GM18951 (cell line): ENCODE measurements around the gene NEDD4L.

ENCODE experiments used
- POLR2A ChIP-seq: IDR thresholded peaks from 4 replicates; pipeline ENCODE4 v1.6.1; 2011; ENCODE audit warnings: mild to moderate bottlenecking; ENCODE audit not compliant: insufficient read length, insufficient read depth; ENCODE audit errors: extremely low read depth
- in situ Hi-C: fragments of 300-500 bp; cut with MboI; formaldehyde crosslinking; loops from one replicate; pipeline ENCODE4 v1.12.0; 2022; ENCODE audit warnings: low sequenced_read_pairs, mixed read lengths, inconsistent platforms; ENCODE audit not compliant: unreplicated experiment

NEDD4L gene

DNA sequence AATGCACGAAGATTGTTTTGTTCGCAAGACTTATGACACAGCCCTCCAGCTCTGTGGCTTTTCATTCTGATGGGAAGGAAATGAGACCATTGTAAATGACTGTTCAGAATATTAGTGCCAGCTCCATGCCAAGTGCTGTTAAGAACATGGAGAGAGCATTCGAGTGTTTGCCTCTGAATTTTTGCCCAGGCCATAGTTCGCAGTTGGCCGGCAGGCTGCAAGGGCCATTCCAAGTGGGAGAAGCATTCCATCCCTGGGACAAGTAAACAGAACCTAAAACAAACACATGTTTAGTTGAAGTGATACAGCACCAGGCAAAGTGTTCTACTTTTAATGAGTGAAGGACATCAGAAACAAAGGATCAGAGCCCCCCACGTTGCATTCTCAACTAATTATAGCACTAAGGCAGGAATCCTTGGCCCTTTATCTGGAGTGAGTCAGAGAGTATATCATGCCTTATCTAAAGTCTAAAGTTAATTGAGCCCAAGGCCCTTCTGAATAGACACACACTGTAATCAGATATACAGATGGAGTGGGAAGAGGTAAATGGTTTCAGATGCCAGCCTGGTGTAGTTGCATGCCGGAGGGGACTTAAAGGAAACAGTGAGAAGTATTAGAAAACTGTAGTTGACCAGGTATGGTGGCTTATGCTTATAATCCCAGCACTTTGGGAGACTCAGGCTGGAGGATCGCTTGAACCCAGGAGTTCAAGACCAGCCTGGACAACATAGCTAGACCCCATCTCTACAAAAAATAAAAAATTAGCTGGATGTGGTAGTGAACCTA, 53.3 kb downstream of the NEDD4L start:
- in situ Hi-C loops: no loop called here

DNA sequence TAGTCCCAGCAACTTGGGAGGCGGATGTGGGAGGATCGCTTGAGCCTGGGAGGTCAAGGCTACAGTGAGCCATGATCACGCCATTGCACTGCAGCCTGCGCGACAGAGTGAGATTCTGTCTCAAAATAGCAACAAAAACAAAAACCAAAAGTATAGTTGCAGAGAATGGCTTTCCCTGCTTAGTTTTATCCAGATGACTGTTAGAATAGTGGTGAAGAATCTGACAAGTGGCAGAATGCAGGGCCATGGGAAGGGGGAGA, 53.8 kb downstream of the NEDD4L start:
- in situ Hi-C loops: no loop called here
- no peak for TF ChIP-seq POLR2A

More for the DNA sequence above, 53.3 kb downstream of the NEDD4L start:
- no peak for TF ChIP-seq POLR2A

DNA sequence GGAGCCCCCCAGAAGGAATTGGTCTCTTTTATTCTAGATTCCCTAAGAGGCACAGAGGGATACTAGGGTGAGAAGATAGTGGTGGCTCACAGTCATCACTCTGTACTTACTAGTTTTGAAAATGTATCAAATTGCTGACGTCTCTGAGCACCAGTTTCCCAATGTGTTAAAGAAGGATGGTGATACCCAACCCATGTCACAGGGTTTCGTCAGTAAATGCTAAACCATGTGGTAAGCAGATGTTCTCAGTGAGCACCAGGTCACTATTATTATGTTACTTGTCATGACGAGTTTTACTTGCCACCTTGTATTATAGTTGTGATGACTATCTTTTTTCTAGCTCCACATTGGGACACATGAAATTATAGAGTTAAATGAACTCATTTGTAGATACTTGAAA, 54.7 kb downstream of the NEDD4L start:
- TF ChIP-seq POLR2A: no peak
- in situ Hi-C loops: no loop called here

DNA sequence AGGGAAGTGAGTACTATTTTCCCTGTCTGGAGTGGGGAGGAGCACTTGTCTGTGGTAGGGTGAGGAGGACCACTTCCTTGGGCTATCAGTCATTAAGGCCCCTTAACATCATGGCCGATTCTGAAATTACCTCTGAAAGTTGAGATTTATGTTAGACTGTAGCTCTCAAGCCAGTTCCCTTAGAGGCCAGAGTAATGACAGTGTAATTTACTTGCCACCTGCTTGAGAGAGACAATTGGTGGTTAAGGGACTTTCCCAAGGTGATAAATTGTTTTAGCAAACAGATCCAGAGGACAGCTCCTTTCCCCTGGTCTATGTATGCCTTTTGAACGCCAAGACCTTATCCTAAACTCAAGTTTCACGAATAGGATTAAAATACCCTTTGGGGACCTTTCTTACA, 56.1 kb downstream of the NEDD4L start:
- in situ Hi-C loops: loop anchor here (5.0 kb wide), 1 partner anchor 48 kb away; no protein-coding TSS in a partner anchor
- no peak for TF ChIP-seq POLR2A

DNA sequence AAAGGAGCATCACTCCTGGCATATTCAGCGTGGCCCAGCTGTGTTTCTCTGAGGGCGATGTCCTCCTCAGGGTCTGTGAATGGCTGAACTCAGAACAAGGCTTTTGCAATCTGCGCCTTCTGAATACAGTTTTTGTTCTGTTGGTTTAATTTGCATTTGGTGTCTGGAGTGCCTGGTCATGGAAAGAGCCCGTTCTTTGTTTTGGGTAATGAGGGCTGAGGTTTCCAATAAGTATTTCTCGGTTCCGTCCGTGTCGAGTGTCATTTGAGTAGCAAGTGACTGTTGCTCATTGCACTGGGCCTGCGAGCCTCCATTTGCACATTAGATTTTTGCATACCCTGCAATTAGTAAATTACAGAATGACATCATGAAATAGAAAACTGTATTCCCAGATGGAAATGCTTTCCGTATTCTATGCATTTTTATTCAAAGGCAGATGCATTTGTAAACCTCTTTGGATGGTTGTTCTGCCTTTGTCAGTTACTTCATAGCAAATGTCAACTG, 57.3 kb downstream of the NEDD4L start:
- in situ Hi-C loops: loop anchor here (5.0 kb wide), 1 partner anchor 49 kb away; no protein-coding TSS in a partner anchor
- peak; percentile 28 for TF ChIP-seq POLR2A

DNA sequence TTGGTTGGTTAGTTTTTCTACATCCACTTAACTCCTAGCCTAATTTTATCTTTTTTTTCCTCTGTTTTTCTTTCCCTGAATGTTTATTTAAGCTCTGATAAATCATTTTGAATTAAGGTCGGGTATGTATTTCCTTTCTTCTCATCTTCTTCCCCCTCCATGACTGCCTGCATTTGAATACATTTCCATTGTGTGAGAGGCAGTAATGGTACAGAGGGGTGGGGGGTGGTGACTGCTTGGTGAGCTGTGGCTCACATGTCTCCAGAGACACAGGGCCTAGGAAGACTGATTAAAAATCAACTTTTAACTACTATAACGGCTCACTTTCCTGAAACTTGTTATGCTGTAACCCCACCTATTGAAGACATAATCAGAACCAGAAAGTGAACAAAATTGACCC, 58.0 kb downstream of the NEDD4L start:
- in situ Hi-C loops: loop anchor here (5.0 kb wide), 1 partner anchor 50 kb away; no protein-coding TSS in a partner anchor
- no peak for TF ChIP-seq POLR2A

DNA sequence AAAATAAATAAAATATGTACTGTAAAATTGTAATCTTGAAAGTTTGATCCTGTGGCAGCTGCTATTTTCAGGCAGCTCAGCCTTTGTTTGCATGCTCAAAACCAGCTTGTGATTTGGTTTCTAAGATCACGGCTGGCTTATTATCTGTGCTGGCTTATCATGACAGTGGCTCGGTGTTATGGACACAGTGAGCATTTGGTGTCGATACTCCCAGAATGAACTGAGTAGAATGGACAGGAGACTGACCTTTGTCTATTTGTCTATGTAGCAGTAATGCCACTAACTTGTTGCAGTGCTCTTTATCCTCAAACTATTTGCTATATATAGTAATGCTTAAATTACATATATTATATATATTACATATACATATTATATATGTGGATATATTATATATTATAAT, 58.8 kb downstream of the NEDD4L start:
- no peak for TF ChIP-seq POLR2A
- in situ Hi-C loops: loop anchor here (5.0 kb wide), 1 partner anchor 51 kb away; no protein-coding TSS in a partner anchor

DNA sequence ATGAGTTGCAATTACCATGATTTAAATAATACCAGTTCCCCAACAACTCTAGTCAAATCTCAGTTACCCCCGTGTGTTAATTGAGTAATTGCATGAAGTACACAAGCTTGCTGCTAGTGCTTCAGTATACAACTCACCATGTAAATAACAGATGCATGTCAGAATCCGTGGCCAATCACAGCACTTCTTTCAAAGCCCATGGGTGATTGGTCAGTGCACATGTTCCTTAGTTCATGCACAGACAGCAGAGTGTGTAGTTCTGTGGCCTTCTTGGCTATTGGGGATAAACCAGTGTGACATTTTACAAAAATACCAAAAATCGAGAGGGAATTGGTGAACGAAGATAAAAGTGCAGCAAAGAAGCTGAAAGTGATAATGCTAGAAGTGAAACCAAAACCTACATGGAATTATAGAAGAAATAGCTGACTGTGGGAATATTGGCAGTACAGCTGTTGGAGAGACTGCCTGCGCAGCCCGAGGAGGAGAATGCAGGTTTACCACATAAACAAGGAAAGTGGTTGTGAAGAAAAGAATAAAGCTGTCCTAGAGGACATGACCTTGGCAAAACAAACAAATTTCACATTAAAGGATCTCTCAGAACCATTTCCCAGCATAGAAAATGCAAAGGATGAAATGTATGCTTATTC, 59.4 kb downstream of the NEDD4L start:
- in situ Hi-C loops: loop anchor here (5.0 kb wide), 1 partner anchor 51 kb away; no protein-coding TSS in a partner anchor
- TF ChIP-seq POLR2A: no peak

DNA sequence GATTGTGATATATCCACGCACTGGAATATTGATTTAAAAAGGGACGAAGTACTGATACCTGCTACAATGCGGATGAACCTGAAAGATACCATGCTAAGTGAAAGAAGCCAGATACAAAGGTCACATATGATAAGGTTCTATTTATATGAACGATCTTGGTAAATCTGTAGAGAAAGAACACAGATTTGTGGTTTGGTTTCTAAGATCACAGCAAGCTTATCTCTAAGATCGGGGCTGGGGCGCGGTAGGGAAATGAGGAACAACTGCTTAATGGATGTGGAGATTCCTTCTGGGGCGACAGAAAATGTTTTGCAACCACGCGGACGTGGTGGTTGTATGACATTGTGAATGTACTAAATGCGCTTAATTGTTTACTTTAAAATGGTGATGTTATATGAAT, 60.1 kb downstream of the NEDD4L start:
- no peak for TF ChIP-seq POLR2A
- in situ Hi-C loops: loop anchor here (5.0 kb wide), 1 partner anchor 52 kb away; no protein-coding TSS in a partner anchor

DNA sequence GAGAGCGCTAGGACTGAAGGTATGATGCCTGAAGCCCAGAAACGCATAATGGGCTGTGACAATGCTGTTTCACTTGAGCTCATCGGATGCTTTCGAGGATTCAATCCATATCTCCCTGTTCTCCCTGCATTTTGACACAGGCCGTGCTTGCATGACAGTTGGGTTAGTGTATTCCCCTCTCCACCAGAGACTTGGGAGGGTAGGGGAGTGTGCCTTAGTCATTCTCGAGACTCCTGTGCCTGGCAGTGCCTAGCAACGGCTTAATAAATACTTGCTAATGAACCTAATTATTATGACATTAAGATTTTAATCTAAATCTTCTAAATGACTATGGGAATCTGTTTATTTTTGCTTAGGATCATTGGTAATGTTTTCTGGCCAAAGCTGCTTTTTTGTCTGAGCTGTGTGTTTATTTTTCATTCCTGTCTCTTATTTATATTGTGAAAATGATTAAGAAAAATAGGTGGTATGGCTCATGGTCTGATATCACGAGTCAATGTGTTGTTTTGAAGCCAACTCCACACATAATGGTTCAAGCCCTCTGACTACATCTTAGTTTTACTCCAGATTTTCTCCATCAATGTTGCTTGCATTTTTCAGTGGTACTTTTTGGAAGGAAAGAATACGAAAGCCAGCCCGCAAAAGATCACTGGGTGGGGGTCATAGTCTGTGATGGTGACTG, 61.3 kb downstream of the NEDD4L start:
- in situ Hi-C loops: no loop called here
- no peak for TF ChIP-seq POLR2A

DNA sequence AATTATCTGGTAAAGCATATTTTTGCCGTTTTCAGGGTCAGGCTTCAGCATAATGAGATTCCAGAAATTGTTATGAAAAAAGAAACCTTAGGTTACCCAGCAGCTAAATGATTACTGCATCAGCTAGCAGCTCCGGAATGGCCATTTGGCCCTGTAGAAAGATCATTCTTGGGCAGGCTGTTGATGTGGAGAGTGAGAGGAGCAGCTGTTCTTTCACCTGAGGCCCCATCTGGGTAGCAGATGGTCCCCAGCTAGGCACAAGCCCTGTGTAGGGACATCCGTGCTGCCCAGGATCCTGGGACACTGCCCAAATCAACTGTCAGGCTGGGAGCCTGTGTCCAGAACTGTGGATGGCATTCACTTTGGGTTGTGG, 61.8 kb downstream of the NEDD4L start:
- in situ Hi-C loops: no loop called here
- no peak for TF ChIP-seq POLR2A

DNA sequence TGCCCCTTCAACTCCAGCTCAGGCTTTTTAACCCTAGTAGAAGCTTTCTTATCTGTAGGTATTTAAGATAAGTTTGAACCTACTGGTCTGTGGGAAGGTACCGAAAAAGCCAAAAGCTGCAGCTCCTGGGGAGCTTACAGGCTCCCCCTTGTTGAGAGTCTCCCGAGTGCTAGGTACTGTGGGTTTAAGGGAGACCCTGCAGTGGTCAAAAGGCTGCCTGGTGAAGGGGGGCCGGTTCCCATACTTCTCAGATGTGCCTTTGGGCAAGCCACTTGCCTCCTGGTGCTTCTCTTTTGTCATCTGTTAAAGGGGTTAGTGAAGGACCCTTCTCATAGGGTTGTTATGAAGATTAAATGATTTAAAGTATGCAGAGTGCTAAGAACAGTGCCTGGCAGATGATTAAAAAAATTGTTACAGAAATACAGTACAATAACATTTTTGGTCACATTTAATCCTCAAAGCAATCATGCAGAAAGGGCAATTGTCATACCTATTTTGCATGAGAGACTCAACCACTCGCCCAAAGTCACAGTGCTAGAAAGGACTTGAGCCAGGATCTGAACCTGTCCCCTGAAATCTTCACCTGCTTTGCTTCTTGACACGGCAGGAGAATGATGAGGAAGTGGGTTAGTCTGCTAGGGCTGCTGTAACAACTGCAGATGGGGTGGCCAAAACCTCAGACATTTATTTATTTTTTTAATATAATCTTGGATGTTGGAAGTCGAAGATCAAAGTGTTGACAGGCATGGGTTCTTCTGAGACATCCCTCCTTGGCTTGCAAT, 62.5 kb downstream of the NEDD4L start:
- no peak for TF ChIP-seq POLR2A
- in situ Hi-C loops: no loop called here

DNA sequence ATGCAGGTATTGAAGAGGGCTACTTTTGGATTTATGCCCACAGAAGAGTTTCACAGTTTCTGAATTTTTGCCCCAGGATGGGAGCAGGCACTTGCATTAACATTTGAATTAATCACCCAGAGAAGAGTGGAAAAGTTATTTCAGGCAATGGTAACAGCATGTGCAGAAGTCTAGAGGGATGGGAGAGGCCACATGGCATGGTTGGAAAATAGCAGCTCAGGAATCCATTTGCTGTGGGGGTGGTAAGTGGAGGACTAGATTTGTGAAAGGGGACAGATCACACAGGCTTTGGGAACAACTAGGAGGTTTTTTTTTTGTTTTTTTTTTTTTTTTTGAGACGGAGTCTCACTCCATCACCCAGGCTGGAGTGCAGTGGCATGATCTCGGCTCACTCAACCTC, 65.2 kb downstream of the NEDD4L start:
- in situ Hi-C loops: no loop called here
- no peak for TF ChIP-seq POLR2A
